Endodermal cell (in vitro differentiated cells): Measurements from ENCODE around the gene C1QTNF12. TPM values are rescaled to one million over a fixed set of nuclear protein-coding genes. Genes with fewer than 3 reads are reported as not detected.

Experiments
- DNase-seq: peaks from one replicate; pipeline ENCODE4 v3.0.0-alpha.2; 2017
- H3K27ac ChIP-seq: 2 replicates; pipeline ENCODE4 v1.5.1; 2013; ENCODE audit warnings: mild to moderate bottlenecking, low read depth, low read length, moderate library complexity
- H3K27me3 ChIP-seq: 2 replicates; pipeline ENCODE4 v1.6.1; 2013; ENCODE audit warnings: mild to moderate bottlenecking, low read length, moderate library complexity; ENCODE audit not compliant: insufficient read depth, control insufficient read depth, poor library complexity, severe bottlenecking
- H3K36me3 ChIP-seq: 2 replicates; pipeline ENCODE4 v1.7.0; 2013; ENCODE audit warnings: mild to moderate bottlenecking, low read length, moderate library complexity; ENCODE audit not compliant: control insufficient read depth, insufficient read depth
- H3K4me1 ChIP-seq: one replicate; pipeline ENCODE4 v1.7.0; 2013; ENCODE audit warnings: low read length; ENCODE audit not compliant: control insufficient read depth, insufficient read depth
- H3K4me3 ChIP-seq: 2 replicates; pipeline ENCODE4 v1.5.1; 2013; ENCODE audit warnings: mild to moderate bottlenecking, low read length, moderate library complexity
- H3K9ac ChIP-seq: 2 replicates; pipeline ENCODE4 v1.6.1; 2013; ENCODE audit warnings: mild to moderate bottlenecking, low read length, moderate library complexity; ENCODE audit not compliant: poor library complexity, severe bottlenecking; ENCODE audit errors: extremely low read depth
- H3K9me3 ChIP-seq: 2 replicates; pipeline ENCODE4 v1.6.1; 2013; ENCODE audit warnings: mild to moderate bottlenecking, low read length, moderate library complexity; ENCODE audit not compliant: control insufficient read depth
- H3K27ac Mint-ChIP-seq: 2 replicates; pipeline ENCODE4 v1.8.0; 2020; ENCODE audit warnings: mixed read lengths
- H3K27me3 Mint-ChIP-seq: 2 replicates; pipeline ENCODE4 v1.8.0; 2021; ENCODE audit warnings: mild to moderate bottlenecking, mixed read lengths; ENCODE audit not compliant: insufficient read depth
- H3K36me3 Mint-ChIP-seq: 2 replicates; pipeline ENCODE4 v1.8.0; 2020; ENCODE audit warnings: low read depth, mixed read lengths
- H3K4me1 Mint-ChIP-seq: 2 replicates; pipeline ENCODE4 v1.8.0; 2020; ENCODE audit warnings: mixed read lengths
- H3K4me3 Mint-ChIP-seq: 2 replicates; pipeline ENCODE4 v1.8.0; 2020; ENCODE audit warnings: mild to moderate bottlenecking, moderate library complexity, mixed read lengths
- H3K9me3 Mint-ChIP-seq: 2 replicates; pipeline ENCODE4 v1.8.0; 2020; ENCODE audit warnings: mild to moderate bottlenecking, mixed read lengths
- WGBS, 2 experiments: methylation state at CpG; one replicate each; pipeline versions ENCODE4 v1.1.5 to v1.1.7; 2013; ENCODE audit warnings: missing lambda C conversion rate in 2 of 2, mixed read lengths in 1 of 2; ENCODE audit not compliant: insufficient coverage in 1 of 2, insufficient read length in 1 of 2; 5-methylcytosine and 5-hydroxymethylcytosine counted together
- total RNA-seq, 2 donors: library from RNA; stranded (reverse); fragmentation: NEBNext Ultra II Directional in 1 of 2; extraction: Animal tissue kit (Norgen Biotek cat#: 25700) in 1 of 2; gene quantifications; 2 replicates in 1 of 2; 3 replicates in 1 of 2; pipeline ENCODE4 v1.2.1, GENCODE V29; 2021
- TF ChIP-seq, protein P1 (sequence below): fragments of 200-600 bp; sonication (generic); conservative IDR thresholded peaks from 2 replicates; pipeline ENCODE4 v1.5.0; 2021; ENCODE audit warnings: antibody characterized with exemption, mild to moderate bottlenecking

C1QTNF12 gene
- total RNA-seq, 2 donors from 2014 or later = 8.1 to 13.5 TPM

DNA sequence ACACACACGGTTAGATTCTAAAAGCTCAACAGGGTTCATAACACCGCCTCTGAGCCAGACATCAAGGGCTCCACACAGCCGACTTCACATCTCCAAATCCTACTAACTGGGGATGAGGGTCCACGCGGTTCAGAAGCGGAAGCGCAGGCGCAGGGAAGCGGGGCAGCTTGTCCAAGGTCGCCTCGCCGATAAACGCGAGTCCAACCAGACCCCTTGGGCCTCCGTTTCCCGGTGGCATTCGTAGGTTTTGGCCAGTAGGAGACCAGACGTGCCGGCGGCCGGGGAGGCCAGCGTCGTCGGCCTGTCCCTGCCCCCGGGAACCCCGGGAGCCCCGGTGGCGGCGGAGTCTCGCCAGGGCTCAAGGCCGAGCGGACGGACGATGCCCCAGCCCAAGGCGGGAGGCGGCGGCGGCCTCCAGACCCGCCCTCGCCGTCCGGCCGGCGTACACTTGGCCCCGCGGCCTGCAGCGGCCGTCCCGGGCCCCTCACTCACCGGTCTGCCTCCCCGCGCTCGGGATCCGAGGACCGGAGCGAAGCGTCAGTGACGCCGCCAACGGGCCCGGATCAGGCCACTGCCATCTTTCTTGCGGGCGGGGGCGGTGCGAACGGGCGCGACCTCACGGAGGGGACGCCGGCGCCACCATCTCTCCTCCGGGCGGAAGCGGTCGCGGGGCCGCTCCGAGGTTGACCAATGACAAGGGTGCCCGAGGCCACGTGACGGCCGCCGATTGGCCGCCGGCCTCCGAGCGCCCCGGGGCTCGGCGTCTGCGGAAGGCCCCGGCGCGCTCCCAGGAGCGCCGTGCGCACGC, 14.9 kb downstream of the C1QTNF12 start, which contains the start of gene SDF4:
Gene SDF4 (minus strand): TSS at position 602 of the 808 bp plus-strand sequence. CDS start 3,229 bp downstream, outside the sequence.
- H3K9me3 Mint-ChIP-seq = peaks cover 6% of the 10 kb centered on the region
- WGBS, 2 experiments = 0 to 1% methylated on average over 36 to 99 of the region's 99 CpGs
- peak within 1 kb of the TSS; percentile 47 for H3K27ac ChIP-seq

DNA sequence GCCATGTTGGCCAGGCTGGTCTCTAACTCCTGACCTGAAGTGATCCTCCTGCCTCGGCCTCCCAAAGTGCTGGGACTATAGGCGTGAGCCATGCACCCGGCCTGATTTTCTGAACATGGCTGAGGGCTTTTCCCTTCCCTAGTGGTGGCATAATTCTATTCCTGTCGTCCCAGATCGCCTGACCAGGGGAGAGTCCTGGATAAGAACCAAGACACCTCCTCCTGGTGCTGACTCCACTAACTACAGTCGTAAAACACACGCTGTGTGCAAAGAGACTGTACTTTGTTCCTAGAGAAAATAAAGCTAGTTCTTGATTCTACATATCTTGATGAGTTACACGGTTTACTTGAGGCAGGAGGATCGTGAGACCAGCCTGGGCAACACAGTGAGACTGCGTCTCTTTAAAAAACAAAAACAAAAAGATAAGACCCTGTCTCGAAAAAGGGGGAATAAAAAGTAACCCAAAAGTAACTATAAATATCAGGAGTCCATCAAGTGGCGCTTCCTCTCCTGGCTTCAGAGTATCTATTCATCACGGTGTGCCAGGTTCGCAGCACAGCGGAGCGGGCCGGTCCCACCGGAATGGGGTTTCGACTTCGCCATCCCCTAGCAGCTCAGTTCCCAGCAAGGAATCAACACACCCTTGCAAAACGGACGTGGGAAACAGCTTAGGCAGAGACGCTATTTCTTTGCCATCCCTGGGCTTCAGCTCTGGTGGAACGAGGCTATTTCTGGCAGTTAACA, 15.7 kb downstream of the C1QTNF12 start:
- H3K4me1 Mint-ChIP-seq = peaks cover 8% of the 10 kb centered on the region
- Histone ChIP-seq H3K9me3 (no peaks in the 10 kb centered on the region), H3K4me3 (peak overlapping the region; percentile 92), H3K9ac (peak overlapping the region; percentile 79), H3K27ac (no peak overlapping the region), H3K36me3 (peaks cover 16% of the 10 kb centered on the region), H3K27me3 (no peaks in the 10 kb centered on the region), H3K4me1 (no peaks in the 10 kb centered on the region)
- peak overlapping the region; percentile 87 for H3K4me3 Mint-ChIP-seq
- H3K36me3 Mint-ChIP-seq = peaks cover 35% of the 10 kb centered on the region
- peaks cover 6% of the 10 kb centered on the region for H3K9me3 Mint-ChIP-seq
- H3K27ac Mint-ChIP-seq = peak overlapping the region; percentile 86
- WGBS, 2 experiments = 37 to 43% methylated on average over 17 to 24 of the region's 24 CpGs
- no peak for DNase-seq
- TF ChIP-seq, protein P1, sequence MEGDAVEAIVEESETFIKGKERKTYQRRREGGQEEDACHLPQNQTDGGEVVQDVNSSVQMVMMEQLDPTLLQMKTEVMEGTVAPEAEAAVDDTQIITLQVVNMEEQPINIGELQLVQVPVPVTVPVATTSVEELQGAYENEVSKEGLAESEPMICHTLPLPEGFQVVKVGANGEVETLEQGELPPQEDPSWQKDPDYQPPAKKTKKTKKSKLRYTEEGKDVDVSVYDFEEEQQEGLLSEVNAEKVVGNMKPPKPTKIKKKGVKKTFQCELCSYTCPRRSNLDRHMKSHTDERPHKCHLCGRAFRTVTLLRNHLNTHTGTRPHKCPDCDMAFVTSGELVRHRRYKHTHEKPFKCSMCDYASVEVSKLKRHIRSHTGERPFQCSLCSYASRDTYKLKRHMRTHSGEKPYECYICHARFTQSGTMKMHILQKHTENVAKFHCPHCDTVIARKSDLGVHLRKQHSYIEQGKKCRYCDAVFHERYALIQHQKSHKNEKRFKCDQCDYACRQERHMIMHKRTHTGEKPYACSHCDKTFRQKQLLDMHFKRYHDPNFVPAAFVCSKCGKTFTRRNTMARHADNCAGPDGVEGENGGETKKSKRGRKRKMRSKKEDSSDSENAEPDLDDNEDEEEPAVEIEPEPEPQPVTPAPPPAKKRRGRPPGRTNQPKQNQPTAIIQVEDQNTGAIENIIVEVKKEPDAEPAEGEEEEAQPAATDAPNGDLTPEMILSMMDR = peak; percentile 60
- H3K27me3 Mint-ChIP-seq = no peaks in the 10 kb centered on the region

More for the DNA sequence above, 14.9 kb downstream of the C1QTNF12 start, which contains the start of gene SDF4:
- Histone ChIP-seq H3K36me3 (peaks cover 16% of the 10 kb centered on the region), H3K4me3 (peak within 1 kb of the TSS; percentile 92), H3K9me3 (no peaks in the 10 kb centered on the region), H3K4me1 (no peaks in the 10 kb centered on the region), H3K9ac (peak within 1 kb of the TSS; percentile 79), H3K27me3 (no peaks in the 10 kb centered on the region)
- DNase-seq = peak; percentile 98
- Mint-ChIP-seq H3K27ac (peak within 1 kb of the TSS; percentile 86), H3K36me3 (peaks cover 29% of the 10 kb centered on the region), H3K27me3 (no peaks in the 10 kb centered on the region), H3K4me3 (peak within 1 kb of the TSS; percentile 87), H3K4me1 (peaks cover 8% of the 10 kb centered on the region)
- TF ChIP-seq, protein P1 = no peak

DNA sequence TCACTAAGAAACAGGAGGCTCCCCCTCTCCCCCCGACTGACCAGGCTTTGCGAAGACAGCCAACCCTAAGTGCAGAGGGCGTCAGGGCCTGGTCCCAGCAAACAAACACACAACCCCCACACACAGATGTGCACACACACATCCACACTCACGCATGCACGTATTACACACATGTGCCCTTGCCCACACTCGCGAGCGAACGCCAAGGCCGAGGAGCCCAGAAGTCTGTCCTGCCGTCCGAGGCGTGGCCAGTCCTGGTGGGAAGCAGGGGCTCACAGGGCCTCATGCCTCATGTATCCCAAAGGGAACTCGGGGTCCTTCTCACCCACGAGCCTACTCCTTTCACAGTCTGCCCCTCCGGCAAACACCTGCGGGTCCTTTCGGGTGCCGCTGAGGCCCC, 16.8 kb downstream of the C1QTNF12 start:
- no peak for DNase-seq
- Histone ChIP-seq H3K27ac (no peak overlapping the region), H3K27me3 (no peaks in the 10 kb centered on the region), H3K9me3 (no peaks in the 10 kb centered on the region), H3K36me3 (peaks cover 18% of the 10 kb centered on the region), H3K9ac (no peak overlapping the region), H3K4me3 (peak overlapping the region; percentile 92), H3K4me1 (no peaks in the 10 kb centered on the region)
- H3K27me3 Mint-ChIP-seq = no peaks in the 10 kb centered on the region
- WGBS, 2 experiments = 95 to 97% methylated on average over 11 to 19 of the region's 19 CpGs
- peaks cover 6% of the 10 kb centered on the region for H3K9me3 Mint-ChIP-seq
- TF ChIP-seq, protein P1 = no peak
- peaks cover 44% of the 10 kb centered on the region for H3K36me3 Mint-ChIP-seq
- no peak overlapping the region for H3K4me3 Mint-ChIP-seq
- H3K27ac Mint-ChIP-seq = peak overlapping the region; percentile 9
- H3K4me1 Mint-ChIP-seq = peaks cover 8% of the 10 kb centered on the region
